Fibroblast of lung (primary cell): ENCODE results near the gene ZBTB7C.

ENCODE experiments used
- EZH2 ChIP-seq: IDR thresholded peaks from 2 replicates; pipeline ENCODE4 v1.5.1; 2012; ENCODE audit warnings: low read length, control low read depth, mild to moderate bottlenecking; ENCODE audit errors: missing control alignments
- TF ChIP-seq, protein P1 (sequence below), 2 donors: IDR thresholded peaks in 1 of 2; conservative IDR thresholded peaks in 1 of 2; 1 replicate in 1 of 2; 2 replicates in 1 of 2; pipeline ENCODE4 v1.5.1; 2011 to 2012; ENCODE audit warnings: low read length in 2 of 2, control low read depth in 1 of 2, inconsistent platforms in 1 of 2, low read depth in 1 of 2, mild to moderate bottlenecking in 1 of 2

DNA sequence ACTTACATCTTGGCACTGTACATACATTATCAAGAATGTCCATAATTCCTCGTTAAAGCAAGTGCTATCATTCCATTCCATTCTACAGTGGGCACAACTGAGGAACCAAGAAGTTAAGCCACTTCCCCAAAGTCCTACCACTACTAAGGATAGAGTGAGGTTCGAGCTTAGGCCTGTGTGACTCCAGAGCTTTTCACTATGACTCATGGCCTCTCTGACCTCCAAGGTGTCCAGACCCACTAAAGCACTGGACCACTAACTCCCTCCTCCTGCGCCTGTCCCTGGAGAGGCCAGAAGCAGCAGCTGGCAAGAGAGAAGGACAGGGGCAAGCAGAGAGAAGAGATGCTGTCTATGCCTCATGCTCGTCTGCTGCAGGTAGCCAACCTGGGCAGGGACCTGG lies 117.0 kb downstream of the ZBTB7C start:
- no peak for TF ChIP-seq EZH2
- TF ChIP-seq, protein P1, sequence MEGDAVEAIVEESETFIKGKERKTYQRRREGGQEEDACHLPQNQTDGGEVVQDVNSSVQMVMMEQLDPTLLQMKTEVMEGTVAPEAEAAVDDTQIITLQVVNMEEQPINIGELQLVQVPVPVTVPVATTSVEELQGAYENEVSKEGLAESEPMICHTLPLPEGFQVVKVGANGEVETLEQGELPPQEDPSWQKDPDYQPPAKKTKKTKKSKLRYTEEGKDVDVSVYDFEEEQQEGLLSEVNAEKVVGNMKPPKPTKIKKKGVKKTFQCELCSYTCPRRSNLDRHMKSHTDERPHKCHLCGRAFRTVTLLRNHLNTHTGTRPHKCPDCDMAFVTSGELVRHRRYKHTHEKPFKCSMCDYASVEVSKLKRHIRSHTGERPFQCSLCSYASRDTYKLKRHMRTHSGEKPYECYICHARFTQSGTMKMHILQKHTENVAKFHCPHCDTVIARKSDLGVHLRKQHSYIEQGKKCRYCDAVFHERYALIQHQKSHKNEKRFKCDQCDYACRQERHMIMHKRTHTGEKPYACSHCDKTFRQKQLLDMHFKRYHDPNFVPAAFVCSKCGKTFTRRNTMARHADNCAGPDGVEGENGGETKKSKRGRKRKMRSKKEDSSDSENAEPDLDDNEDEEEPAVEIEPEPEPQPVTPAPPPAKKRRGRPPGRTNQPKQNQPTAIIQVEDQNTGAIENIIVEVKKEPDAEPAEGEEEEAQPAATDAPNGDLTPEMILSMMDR (conservative IDR thresholded peaks at IDR 0.05 in 1 of 2, IDR thresholded peaks at IDR 0.05 in 1 of 2; ENCODE audit: low read depth in 1 of 2, low read length in 2 of 2), result no peak
